ENCODE results near the gene FLOT2. TPM values are rescaled to one million over a fixed set of nuclear protein-coding genes. Genes with fewer than 3 reads are reported as not detected.

The FLOT2 gene
- total RNA-seq, 1 experiment from 2014 or later: 98.1 TPM

DNA sequence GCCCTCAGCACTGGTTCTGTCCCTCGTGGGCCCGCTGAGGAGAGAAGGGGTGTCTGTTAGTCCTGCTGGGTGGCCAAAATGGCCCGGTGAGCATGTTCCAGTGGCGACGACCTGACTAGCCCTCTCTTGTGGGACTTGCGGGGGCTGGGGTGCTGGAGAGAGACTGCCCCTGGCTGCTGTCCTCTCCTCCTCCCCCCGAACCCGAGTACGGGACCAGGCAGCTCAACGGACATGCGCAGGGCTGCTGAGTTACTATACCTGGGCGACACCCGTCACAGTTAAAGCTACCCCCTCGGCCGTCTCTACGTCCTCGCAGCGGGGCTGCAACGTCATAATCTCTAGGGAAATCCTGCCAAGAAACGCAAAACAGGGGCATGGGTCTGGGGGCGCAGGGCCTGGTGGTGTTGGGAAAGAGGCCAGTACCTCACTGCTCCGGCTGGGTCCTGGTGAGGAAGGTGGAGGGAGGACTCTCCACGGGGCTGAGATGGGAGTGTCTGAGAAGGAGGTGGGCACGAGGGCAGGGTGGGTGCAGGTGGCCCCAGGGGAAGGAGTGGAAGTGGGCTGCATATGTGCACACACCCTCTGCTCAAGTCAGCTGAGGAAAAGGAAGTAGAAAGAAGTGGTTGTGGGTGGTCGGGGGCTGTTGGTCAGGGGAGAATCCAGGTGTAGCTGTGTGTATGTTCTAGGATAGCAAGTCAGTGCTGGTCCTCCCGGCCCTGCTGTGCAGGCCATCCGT is 13.4 kb downstream of the FLOT2 start:
- ChIA-PET POLR2A (interaction anchor here (0.6 kb wide), 1 partner anchor 12 kb away, joined by 4 read pairs; no protein-coding TSS in a partner anchor), RAD21 (ENCODE audit: low non-redundant PET in 1 of 2, low total read pairs in 2 of 2, uncharacterized antibody in 2 of 2, unreplicated experiment in 2 of 2) (no interaction called here)
- intact Hi-C loops (cut with micrococcal nuclease): no loop called here

More for the DNA sequence above, 13.4 kb downstream of the FLOT2 start:
- no peaks in the 10 kb centered on the region for H3K9me2 ChIP-seq (ENCODE audit: insufficient read depth)
- no peak for TF ChIP-seq ELF1 (IDR thresholded peaks at IDR 0.05; ENCODE audit: borderline replicate concordance, low read depth)
- no peak for TF ChIP-seq EZH2phosphoT487 (IDR thresholded peaks at IDR 0.05; ENCODE audit: borderline replicate concordance)
- TF ChIP-seq EGR1 (IDR thresholded peaks at IDR 0.05; ENCODE audit: low read depth): no peak
- no peak for TF ChIP-seq ZFX (IDR thresholded peaks at IDR 0.05)
- no peak for TF ChIP-seq EZH2 (IDR thresholded peaks at IDR 0.05)
- TF ChIP-seq, protein P1, sequence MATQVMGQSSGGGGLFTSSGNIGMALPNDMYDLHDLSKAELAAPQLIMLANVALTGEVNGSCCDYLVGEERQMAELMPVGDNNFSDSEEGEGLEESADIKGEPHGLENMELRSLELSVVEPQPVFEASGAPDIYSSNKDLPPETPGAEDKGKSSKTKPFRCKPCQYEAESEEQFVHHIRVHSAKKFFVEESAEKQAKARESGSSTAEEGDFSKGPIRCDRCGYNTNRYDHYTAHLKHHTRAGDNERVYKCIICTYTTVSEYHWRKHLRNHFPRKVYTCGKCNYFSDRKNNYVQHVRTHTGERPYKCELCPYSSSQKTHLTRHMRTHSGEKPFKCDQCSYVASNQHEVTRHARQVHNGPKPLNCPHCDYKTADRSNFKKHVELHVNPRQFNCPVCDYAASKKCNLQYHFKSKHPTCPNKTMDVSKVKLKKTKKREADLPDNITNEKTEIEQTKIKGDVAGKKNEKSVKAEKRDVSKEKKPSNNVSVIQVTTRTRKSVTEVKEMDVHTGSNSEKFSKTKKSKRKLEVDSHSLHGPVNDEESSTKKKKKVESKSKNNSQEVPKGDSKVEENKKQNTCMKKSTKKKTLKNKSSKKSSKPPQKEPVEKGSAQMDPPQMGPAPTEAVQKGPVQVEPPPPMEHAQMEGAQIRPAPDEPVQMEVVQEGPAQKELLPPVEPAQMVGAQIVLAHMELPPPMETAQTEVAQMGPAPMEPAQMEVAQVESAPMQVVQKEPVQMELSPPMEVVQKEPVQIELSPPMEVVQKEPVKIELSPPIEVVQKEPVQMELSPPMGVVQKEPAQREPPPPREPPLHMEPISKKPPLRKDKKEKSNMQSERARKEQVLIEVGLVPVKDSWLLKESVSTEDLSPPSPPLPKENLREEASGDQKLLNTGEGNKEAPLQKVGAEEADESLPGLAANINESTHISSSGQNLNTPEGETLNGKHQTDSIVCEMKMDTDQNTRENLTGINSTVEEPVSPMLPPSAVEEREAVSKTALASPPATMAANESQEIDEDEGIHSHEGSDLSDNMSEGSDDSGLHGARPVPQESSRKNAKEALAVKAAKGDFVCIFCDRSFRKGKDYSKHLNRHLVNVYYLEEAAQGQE (IDR thresholded peaks at IDR 0.05; ENCODE audit: low read depth): no peak
- TF ChIP-seq, protein P2, sequence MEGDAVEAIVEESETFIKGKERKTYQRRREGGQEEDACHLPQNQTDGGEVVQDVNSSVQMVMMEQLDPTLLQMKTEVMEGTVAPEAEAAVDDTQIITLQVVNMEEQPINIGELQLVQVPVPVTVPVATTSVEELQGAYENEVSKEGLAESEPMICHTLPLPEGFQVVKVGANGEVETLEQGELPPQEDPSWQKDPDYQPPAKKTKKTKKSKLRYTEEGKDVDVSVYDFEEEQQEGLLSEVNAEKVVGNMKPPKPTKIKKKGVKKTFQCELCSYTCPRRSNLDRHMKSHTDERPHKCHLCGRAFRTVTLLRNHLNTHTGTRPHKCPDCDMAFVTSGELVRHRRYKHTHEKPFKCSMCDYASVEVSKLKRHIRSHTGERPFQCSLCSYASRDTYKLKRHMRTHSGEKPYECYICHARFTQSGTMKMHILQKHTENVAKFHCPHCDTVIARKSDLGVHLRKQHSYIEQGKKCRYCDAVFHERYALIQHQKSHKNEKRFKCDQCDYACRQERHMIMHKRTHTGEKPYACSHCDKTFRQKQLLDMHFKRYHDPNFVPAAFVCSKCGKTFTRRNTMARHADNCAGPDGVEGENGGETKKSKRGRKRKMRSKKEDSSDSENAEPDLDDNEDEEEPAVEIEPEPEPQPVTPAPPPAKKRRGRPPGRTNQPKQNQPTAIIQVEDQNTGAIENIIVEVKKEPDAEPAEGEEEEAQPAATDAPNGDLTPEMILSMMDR (IDR thresholded peaks at IDR 0.05 in 2 of 3, conservative IDR thresholded peaks at IDR 0.05 in 1 of 3; ENCODE audit: borderline replicate concordance in 1 of 3, insufficient read depth in 1 of 3, low read depth in 2 of 3, low read length in 2 of 3): no peak
- TF ChIP-seq, protein P3, sequence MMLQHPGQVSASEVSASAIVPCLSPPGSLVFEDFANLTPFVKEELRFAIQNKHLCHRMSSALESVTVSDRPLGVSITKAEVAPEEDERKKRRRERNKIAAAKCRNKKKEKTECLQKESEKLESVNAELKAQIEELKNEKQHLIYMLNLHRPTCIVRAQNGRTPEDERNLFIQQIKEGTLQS (IDR thresholded peaks at IDR 0.05): no peak
- TF ChIP-seq CEBPB (IDR thresholded peaks at IDR 0.05; ENCODE audit: low read depth): no peak
- TF ChIP-seq, protein P4, sequence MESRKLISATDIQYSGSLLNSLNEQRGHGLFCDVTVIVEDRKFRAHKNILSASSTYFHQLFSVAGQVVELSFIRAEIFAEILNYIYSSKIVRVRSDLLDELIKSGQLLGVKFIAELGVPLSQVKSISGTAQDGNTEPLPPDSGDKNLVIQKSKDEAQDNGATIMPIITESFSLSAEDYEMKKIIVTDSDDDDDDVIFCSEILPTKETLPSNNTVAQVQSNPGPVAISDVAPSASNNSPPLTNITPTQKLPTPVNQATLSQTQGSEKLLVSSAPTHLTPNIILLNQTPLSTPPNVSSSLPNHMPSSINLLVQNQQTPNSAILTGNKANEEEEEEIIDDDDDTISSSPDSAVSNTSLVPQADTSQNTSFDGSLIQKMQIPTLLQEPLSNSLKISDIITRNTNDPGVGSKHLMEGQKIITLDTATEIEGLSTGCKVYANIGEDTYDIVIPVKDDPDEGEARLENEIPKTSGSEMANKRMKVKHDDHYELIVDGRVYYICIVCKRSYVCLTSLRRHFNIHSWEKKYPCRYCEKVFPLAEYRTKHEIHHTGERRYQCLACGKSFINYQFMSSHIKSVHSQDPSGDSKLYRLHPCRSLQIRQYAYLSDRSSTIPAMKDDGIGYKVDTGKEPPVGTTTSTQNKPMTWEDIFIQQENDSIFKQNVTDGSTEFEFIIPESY (IDR thresholded peaks at IDR 0.05; ENCODE audit: extremely low read depth, insufficient replicate concordance, low read length): no peak
- no peak for TF ChIP-seq SIN3A (IDR thresholded peaks at IDR 0.05; ENCODE audit: low read depth)
- TF ChIP-seq RAD21 (IDR thresholded peaks at IDR 0.05; ENCODE audit: low read depth): no peak
- no peak for TF ChIP-seq TCF7L2 (IDR thresholded peaks at IDR 0.05; ENCODE audit: borderline replicate concordance, extremely low read depth, insufficient read depth, insufficient read length)
- TF ChIP-seq SRF (IDR thresholded peaks at IDR 0.05; ENCODE audit: low read depth): no peak
- no peak for TF ChIP-seq JUND (IDR thresholded peaks at IDR 0.05)
- TF ChIP-seq ZNF274 (IDR thresholded peaks at IDR 0.05; ENCODE audit: low read depth, low read length): no peak
- no peak for TF ChIP-seq FOSL1 (IDR thresholded peaks at IDR 0.05; ENCODE audit: low read depth)
- peaks cover 0 to 5% of the 10 kb centered on the region in 2 experiments; a peak in 2 of 4 replicates for H3K36me3 ChIP-seq (ENCODE audit: control insufficient read depth in 1 of 2, insufficient read depth in 2 of 2, low read length in 2 of 2)
- no peaks in the 10 kb centered on the region for H4K20me1 ChIP-seq (ENCODE audit: insufficient read depth)
- CTCF ChIA-PET: no interaction called here
- H3K4me3 ChIP-seq (replicated peaks in 1 of 2; ENCODE audit: low read depth in 1 of 2, low read length in 2 of 2): no peak overlapping the region
- H3K27me3 ChIP-seq (ENCODE audit: insufficient read depth, low read length): no peaks in the 10 kb centered on the region
- H3K27ac ChIP-seq (ENCODE audit: low read depth, low read length): no peak overlapping the region
- H3K79me2 ChIP-seq (ENCODE audit: insufficient read depth, low read length): no peaks in the 10 kb centered on the region
- BruUV-seq (replicated peaks): no TSS peak
- no peak for ATAC-seq
- no peaks in the 10 kb centered on the region; a peak in 1 of 4 replicates for H3K4me1 ChIP-seq (ENCODE audit: control insufficient read depth in 1 of 2, insufficient read depth in 2 of 2, low read length in 2 of 2)
- DNase-seq (ENCODE audit: low read depth, low spot score): no peak
- H3K9me3 ChIP-seq (ENCODE audit: control insufficient read depth in 1 of 2, insufficient read depth in 1 of 2, low read depth in 1 of 2, low read length in 2 of 2): no peaks in the 10 kb centered on the region
- H3K9ac ChIP-seq (ENCODE audit: low read length): no peak overlapping the region
- H2AFZ ChIP-seq (ENCODE audit: low read depth, low read length, poor library complexity, severe bottlenecking): no peak overlapping the region
- no peak overlapping the region for H3K4me2 ChIP-seq (ENCODE audit: low read length)

All from HCT116 (cell line).